Measurements from ENCODE around the gene DUOXA2. TPM values are rescaled to one million over a fixed set of nuclear protein-coding genes. Genes with fewer than 3 reads are reported as not detected.

The DUOXA2 gene
- polyA plus RNA-seq, 1 donor from 2014 or later, result not detected

DNA sequence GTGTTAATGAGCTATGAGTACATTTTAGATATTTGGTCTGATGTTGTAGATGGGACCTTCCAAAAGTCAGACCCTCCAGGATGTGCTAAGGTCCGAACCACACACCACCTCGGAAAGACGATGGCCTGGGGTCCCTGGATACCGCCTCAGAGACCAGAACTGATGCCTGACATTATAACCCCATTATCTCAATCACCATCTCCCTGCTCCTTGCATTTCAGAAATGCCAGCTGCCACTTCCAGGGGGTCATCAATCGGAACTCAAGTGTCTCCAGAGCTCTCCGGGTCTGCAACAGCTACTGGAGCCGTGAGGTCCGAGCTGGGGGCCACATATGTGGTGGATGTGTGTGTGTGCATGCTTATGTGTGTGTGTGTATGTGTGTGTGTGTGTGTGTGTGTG lies 23.6 kb downstream of the DUOXA2 start:
- Histone ChIP-seq H2AFZ (ENCODE audit: low read depth, low read length) (no peak overlapping the region), H3K9me2 (ENCODE audit: insufficient read depth, low read length) (no peaks in the 10 kb centered on the region), H3K27me3 (ENCODE audit: insufficient read depth, low read depth, low read length) (peaks cover 38% of the 10 kb centered on the region), H3K9me3 (ENCODE audit: low read length) (no peaks in the 10 kb centered on the region), H3F3A (ENCODE audit: insufficient read depth, low read length, poor library complexity, severe bottlenecking) (no peaks in the 10 kb centered on the region), H3K79me2 (replicated peaks; ENCODE audit: insufficient read depth, low read length) (no peaks in the 10 kb centered on the region), H3K27ac (ENCODE audit: low read length) (no peak overlapping the region), H3K4me2 (ENCODE audit: low read length) (no peak overlapping the region), H4K20me1 (ENCODE audit: insufficient read depth) (no peaks in the 10 kb centered on the region), H3K9ac (ENCODE audit: low read length) (no peak overlapping the region), H3K36me3 (ENCODE audit: insufficient read depth, low read length) (no peaks in the 10 kb centered on the region), H3K4me3 (ENCODE audit: low read length) (no peak overlapping the region)
- TF ChIP-seq MXI1 (conservative IDR thresholded peaks at IDR 0.05; ENCODE audit: poor library complexity, severe bottlenecking) (no peak), EZH2 (IDR thresholded peaks at IDR 0.05; ENCODE audit: borderline replicate concordance, insufficient read depth, low read length, poor library complexity, severe bottlenecking) (no peak), TAF1 (IDR thresholded peaks at IDR 0.05; ENCODE audit: low read depth) (no peak), EP300 (conservative IDR thresholded peaks at IDR 0.05; ENCODE audit: poor library complexity, severe bottlenecking) (no peak), SMC3 (conservative IDR thresholded peaks at IDR 0.05; ENCODE audit: poor library complexity) (no peak), RAD21 (conservative IDR thresholded peaks at IDR 0.05) (no peak), POLR2AphosphoS5 (IDR thresholded peaks at IDR 0.05) (no peak)
- TF ChIP-seq, protein P1, sequence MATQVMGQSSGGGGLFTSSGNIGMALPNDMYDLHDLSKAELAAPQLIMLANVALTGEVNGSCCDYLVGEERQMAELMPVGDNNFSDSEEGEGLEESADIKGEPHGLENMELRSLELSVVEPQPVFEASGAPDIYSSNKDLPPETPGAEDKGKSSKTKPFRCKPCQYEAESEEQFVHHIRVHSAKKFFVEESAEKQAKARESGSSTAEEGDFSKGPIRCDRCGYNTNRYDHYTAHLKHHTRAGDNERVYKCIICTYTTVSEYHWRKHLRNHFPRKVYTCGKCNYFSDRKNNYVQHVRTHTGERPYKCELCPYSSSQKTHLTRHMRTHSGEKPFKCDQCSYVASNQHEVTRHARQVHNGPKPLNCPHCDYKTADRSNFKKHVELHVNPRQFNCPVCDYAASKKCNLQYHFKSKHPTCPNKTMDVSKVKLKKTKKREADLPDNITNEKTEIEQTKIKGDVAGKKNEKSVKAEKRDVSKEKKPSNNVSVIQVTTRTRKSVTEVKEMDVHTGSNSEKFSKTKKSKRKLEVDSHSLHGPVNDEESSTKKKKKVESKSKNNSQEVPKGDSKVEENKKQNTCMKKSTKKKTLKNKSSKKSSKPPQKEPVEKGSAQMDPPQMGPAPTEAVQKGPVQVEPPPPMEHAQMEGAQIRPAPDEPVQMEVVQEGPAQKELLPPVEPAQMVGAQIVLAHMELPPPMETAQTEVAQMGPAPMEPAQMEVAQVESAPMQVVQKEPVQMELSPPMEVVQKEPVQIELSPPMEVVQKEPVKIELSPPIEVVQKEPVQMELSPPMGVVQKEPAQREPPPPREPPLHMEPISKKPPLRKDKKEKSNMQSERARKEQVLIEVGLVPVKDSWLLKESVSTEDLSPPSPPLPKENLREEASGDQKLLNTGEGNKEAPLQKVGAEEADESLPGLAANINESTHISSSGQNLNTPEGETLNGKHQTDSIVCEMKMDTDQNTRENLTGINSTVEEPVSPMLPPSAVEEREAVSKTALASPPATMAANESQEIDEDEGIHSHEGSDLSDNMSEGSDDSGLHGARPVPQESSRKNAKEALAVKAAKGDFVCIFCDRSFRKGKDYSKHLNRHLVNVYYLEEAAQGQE (IDR thresholded peaks at IDR 0.05; ENCODE audit: borderline replicate concordance), result no peak
- TF ChIP-seq, protein P2, sequence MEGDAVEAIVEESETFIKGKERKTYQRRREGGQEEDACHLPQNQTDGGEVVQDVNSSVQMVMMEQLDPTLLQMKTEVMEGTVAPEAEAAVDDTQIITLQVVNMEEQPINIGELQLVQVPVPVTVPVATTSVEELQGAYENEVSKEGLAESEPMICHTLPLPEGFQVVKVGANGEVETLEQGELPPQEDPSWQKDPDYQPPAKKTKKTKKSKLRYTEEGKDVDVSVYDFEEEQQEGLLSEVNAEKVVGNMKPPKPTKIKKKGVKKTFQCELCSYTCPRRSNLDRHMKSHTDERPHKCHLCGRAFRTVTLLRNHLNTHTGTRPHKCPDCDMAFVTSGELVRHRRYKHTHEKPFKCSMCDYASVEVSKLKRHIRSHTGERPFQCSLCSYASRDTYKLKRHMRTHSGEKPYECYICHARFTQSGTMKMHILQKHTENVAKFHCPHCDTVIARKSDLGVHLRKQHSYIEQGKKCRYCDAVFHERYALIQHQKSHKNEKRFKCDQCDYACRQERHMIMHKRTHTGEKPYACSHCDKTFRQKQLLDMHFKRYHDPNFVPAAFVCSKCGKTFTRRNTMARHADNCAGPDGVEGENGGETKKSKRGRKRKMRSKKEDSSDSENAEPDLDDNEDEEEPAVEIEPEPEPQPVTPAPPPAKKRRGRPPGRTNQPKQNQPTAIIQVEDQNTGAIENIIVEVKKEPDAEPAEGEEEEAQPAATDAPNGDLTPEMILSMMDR (IDR thresholded peaks at IDR 0.05; ENCODE audit: poor library complexity, severe bottlenecking), result no peak

DNA sequence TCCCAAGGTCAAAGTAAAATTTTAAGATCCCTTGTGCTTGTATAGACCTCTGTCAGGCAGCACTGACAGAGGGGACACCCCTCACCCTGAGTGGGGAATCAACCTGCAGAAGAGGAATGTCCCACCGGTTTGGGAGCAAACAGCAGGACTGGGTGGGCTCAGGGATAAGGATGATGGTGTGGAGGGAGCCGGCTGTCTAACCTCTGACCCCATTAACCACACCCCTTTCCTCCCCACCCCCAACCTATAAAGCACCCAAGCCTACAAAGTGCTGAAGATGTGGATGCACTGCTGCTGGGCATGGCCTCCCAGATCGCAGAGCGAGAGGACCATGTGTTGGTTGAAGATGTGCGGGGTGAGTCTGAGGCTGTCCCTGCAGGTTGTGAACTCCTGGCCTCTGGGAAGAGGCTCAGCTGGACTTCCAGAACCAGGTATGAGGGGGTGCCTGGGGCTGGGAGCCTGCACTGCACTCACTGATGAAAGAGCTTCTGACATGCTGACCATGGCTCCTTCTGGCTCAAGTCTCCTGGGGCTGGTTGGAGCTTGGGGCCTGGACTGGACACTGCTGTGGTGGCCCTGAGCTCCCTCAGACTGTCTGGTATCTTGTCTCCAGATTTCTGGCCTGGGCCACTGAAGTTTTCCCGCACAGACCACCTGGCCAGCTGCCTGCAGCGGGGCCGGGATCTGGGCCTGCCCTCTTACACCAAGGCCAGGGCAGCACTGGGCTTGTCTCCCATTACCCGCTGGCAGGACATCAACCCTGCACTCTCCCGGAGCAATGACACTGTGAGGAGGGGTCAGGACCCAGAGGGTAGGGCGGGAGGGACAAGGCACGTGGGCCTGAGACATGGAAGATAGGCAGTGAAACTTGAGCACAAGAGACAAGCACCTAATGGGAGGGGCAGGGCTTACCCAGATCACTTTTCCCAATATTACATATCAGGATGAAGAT lies 25.0 kb downstream of the DUOXA2 start:
- Histone ChIP-seq H3K9me3 (ENCODE audit: low read length) (no peaks in the 10 kb centered on the region), H3F3A (ENCODE audit: insufficient read depth, low read length, poor library complexity, severe bottlenecking) (no peaks in the 10 kb centered on the region), H3K9me2 (ENCODE audit: insufficient read depth, low read length) (no peaks in the 10 kb centered on the region), H4K20me1 (ENCODE audit: insufficient read depth) (no peaks in the 10 kb centered on the region), H3K9ac (ENCODE audit: low read length) (no peak overlapping the region), H3K27me3 (ENCODE audit: insufficient read depth, low read depth, low read length) (peaks cover 24% of the 10 kb centered on the region), H3K4me3 (ENCODE audit: low read length) (no peak overlapping the region), H3K36me3 (ENCODE audit: insufficient read depth, low read length) (no peaks in the 10 kb centered on the region), H3K79me2 (replicated peaks; ENCODE audit: insufficient read depth, low read length) (no peaks in the 10 kb centered on the region), H2AFZ (ENCODE audit: low read depth, low read length) (no peak overlapping the region), H3K4me2 (ENCODE audit: low read length) (no peak overlapping the region), H3K27ac (ENCODE audit: low read length) (no peak overlapping the region)
- no peak for TF ChIP-seq EZH2 (IDR thresholded peaks at IDR 0.05; ENCODE audit: borderline replicate concordance, insufficient read depth, low read length, poor library complexity, severe bottlenecking)
- TF ChIP-seq RAD21 (conservative IDR thresholded peaks at IDR 0.05), result no peak
- TF ChIP-seq, protein P2 (IDR thresholded peaks at IDR 0.05; ENCODE audit: poor library complexity, severe bottlenecking), result no peak
- TF ChIP-seq, protein P1 (IDR thresholded peaks at IDR 0.05; ENCODE audit: borderline replicate concordance), result no peak
- TF ChIP-seq MXI1 (conservative IDR thresholded peaks at IDR 0.05; ENCODE audit: poor library complexity, severe bottlenecking), result no peak
